RCC 7860 (cell line): ENCODE data around the gene ALDH2.
"Not testable (repeated sequence)": the region's sequence is repeated elsewhere in the genome, so short reads cannot be mapped to it uniquely, and the experiment has no call there.

Source experiments
- DNase-seq: peaks from one replicate; pipeline ENCODE4 v3.0.0-alpha.2; 2015; ENCODE audit warnings: low spot score
- FAIRE-seq: peaks from 2 replicates; lab custom pipeline; 2012; peaks lifted over from hg19 to GRCh38; lab: Jason Lieb, UNC

The ALDH2 gene

GRCh38 chr12:111784953-111785352, 18.2 kb downstream of the ALDH2 start:
- DNase-seq (no peak), FAIRE-seq (no peak)

- peak; percentile 34 for FAIRE-seq
Observed at GRCh38 chr12:111785651-111786050, 18.9 kb downstream of the ALDH2 start.

GRCh38 chr12:111788178-111788654, 21.5 kb downstream of the ALDH2 start:
- FAIRE-seq (no peak), DNase-seq (peak; percentile 20)

More at GRCh38 chr12:111785651-111786050, 18.9 kb downstream of the ALDH2 start:
- no peak for DNase-seq

- no peak for DNase-seq
- no peak for FAIRE-seq
Observed at GRCh38 chr12:111789779-111790178, 23.0 kb downstream of the ALDH2 start.

GRCh38 chr12:111791507-111791906, 24.8 kb downstream of the ALDH2 start:
- FAIRE-seq (peak; percentile 82), DNase-seq (peak; percentile 51)

- FAIRE-seq (no peak), DNase-seq (no peak)
Observed at GRCh38 chr12:111792155-111792855, 25.6 kb downstream of the ALDH2 start.

GRCh38 chr12:111792856-111793235, 26.1 kb downstream of the ALDH2 start:
- no peak for FAIRE-seq
- DNase-seq, result no peak

GRCh38 chr12:111798182-111798581, 31.4 kb downstream of the ALDH2 start:
- no peak for FAIRE-seq
- peak; percentile 16 for DNase-seq

GRCh38 chr12:111799758-111800157, 33.0 kb downstream of the ALDH2 start:
- DNase-seq (no peak), FAIRE-seq (no peak)

GRCh38 chr12:111803038-111803626, 36.4 kb downstream of the ALDH2 start:
- no peak for FAIRE-seq

GRCh38 chr12:111803851-111804250, 37.1 kb downstream of the ALDH2 start:
- DNase-seq, result no peak
- no peak for FAIRE-seq

More at GRCh38 chr12:111803038-111803626, 36.4 kb downstream of the ALDH2 start:
- no peak for DNase-seq

- DNase-seq, result no peak
- no peak for FAIRE-seq
Observed at GRCh38 chr12:111806304-111806703, 39.6 kb downstream of the ALDH2 start.

- no peak for FAIRE-seq
- no peak for DNase-seq
Observed at GRCh38 chr12:111807232-111807631, 40.5 kb downstream of the ALDH2 start.

- no peak for FAIRE-seq
Observed at GRCh38 chr12:111812881-111813741, 46.4 kb downstream of the ALDH2 start.

GRCh38 chr12:111816065-111816615, 49.4 kb downstream of the ALDH2 start:
- DNase-seq (no peak), FAIRE-seq (no peak)

More at GRCh38 chr12:111812881-111813741, 46.4 kb downstream of the ALDH2 start:
- peak; percentile 68 for DNase-seq

- not testable (repeated sequence) for DNase-seq, FAIRE-seq
Observed at GRCh38 chr12:111816898-111817297, 50.2 kb downstream of the ALDH2 start.

- FAIRE-seq (no peak), DNase-seq (no peak)
Observed at GRCh38 chr12:111818340-111818739, 51.6 kb downstream of the ALDH2 start.

- no peak for FAIRE-seq
- DNase-seq, result no peak
Observed at GRCh38 chr12:111819191-111820158, 52.7 kb downstream of the ALDH2 start.

GRCh38 chr12:111820828-111821227, 54.1 kb downstream of the ALDH2 start:
- FAIRE-seq, DNase-seq: not testable (repeated sequence)

GRCh38 chr12:111822886-111823285, 56.2 kb downstream of the ALDH2 start:
- DNase-seq (no peak), FAIRE-seq (no peak)
